GM13976 (cell line): ENCODE measurements around the gene FOXN4.

Experiments
- DNase-seq: peaks from one replicate; pipeline ENCODE4 v3.0.0; 2012; ENCODE audit warnings: low spot score
- CTCF ChIP-seq: IDR thresholded peaks from 2 replicates; pipeline ENCODE4 v1.5.1; 2012; ENCODE audit warnings: borderline replicate concordance, mild to moderate bottlenecking; ENCODE audit not compliant: insufficient read depth; ENCODE audit errors: extremely low read depth, missing control alignments, control extremely low read depth
- in situ Hi-C: fragments of 300-500 bp; cut with MboI; formaldehyde crosslinking; loops from one replicate; pipeline ENCODE4 v1.12.0; 2022; ENCODE audit warnings: low sequenced_read_pairs, mixed read lengths, inconsistent platforms; ENCODE audit not compliant: unreplicated experiment

FOXN4 gene

GRCh38 chr12:109270494-109270893, 38.6 kb downstream of the FOXN4 start:
- in situ Hi-C loops, result no loop called here
- DNase-seq, result no peak
- no peak for TF ChIP-seq CTCF

- TF ChIP-seq CTCF, result no peak
- no peak for DNase-seq
- in situ Hi-C loops, result loop anchor here (10.0 kb wide), 1 partner anchor 125 kb away; no protein-coding TSS in a partner anchor
Observed at GRCh38 chr12:109269428-109269827, 39.7 kb downstream of the FOXN4 start.

GRCh38 chr12:109268896-109269295, 40.2 kb downstream of the FOXN4 start:
- no peak for TF ChIP-seq CTCF
- in situ Hi-C loops, result loop anchor here (10.0 kb wide), 1 partner anchor 126 kb away; no protein-coding TSS in a partner anchor
- DNase-seq, result no peak

- TF ChIP-seq CTCF, result no peak
- in situ Hi-C loops, result loop anchor here (10.0 kb wide), 1 partner anchor 127 kb away; no protein-coding TSS in a partner anchor
- no peak for DNase-seq
Observed at GRCh38 chr12:109267361-109267760, 41.7 kb downstream of the FOXN4 start.

GRCh38 chr12:109266106-109266879, 42.8 kb downstream of the FOXN4 start:
- no peak for DNase-seq
- in situ Hi-C loops, result loop anchor here (10.0 kb wide), 1 partner anchor 129 kb away; no protein-coding TSS in a partner anchor
- no peak for TF ChIP-seq CTCF

- no peak for TF ChIP-seq CTCF
- no peak for DNase-seq
- in situ Hi-C loops, result loop anchor here (10.0 kb wide), 1 partner anchor 130 kb away; no protein-coding TSS in a partner anchor
Observed at GRCh38 chr12:109264943-109265650, 44.0 kb downstream of the FOXN4 start.
